ENCODE measurements around the gene GAS2L2.
A peak's percentile ranks its signal among the peaks of the same experiment; 100 is the strongest.

Gene GAS2L2

GRCh38 chr17:35740997-35741931, 11.8 kb downstream of the GAS2L2 start:
- intact Hi-C loops (cut with DNase I; ENCODE audit: low total_unique reads): no loop called here
- DNase-seq: peak in 1 of 2 donors; percentile 60
- H3K27me3 ChIP-seq: peaks cover 0 to 55% of the 10 kb centered on the region in 2 donors

GRCh38 chr17:35740216-35740615, 12.8 kb downstream of the GAS2L2 start:
- DNase-seq: peak in 1 of 2 donors; percentile 40
- Histone ChIP-seq H3K27ac (no peak overlapping the region), H3K4me3 (no peak overlapping the region), H3K36me3 (no peaks in the 10 kb centered on the region), H3K9me3 (no peaks in the 10 kb centered on the region), H3K27me3 (peaks cover 0 to 44% of the 10 kb centered on the region in 2 donors), H3K4me1 (peaks cover 0 to 11% (median 7%) of the 10 kb centered on the region in 4 donors)
- intact Hi-C loops (cut with DNase I; ENCODE audit: low total_unique reads): no loop called here
- no peak for TF ChIP-seq CTCF (IDR thresholded peaks at IDR 0.05)

More at GRCh38 chr17:35740997-35741931, 11.8 kb downstream of the GAS2L2 start:
- Histone ChIP-seq H3K27ac (no peak overlapping the region), H3K36me3 (no peaks in the 10 kb centered on the region), H3K4me1 (peaks cover 0 to 11% (median 7%) of the 10 kb centered on the region in 4 donors), H3K4me3 (peak overlapping the region in 1 of 2 donors; percentile 22), H3K9me3 (no peaks in the 10 kb centered on the region)
- TF ChIP-seq CTCF (IDR thresholded peaks at IDR 0.05): no peak

- H3K27me3 ChIP-seq: peaks cover 0 to 30% of the 10 kb centered on the region in 2 donors
- no peaks in the 10 kb centered on the region for H3K9me3 ChIP-seq
- H3K4me3 ChIP-seq: no peak overlapping the region
- H3K36me3 ChIP-seq: no peaks in the 10 kb centered on the region
- no peak for TF ChIP-seq CTCF (IDR thresholded peaks at IDR 0.05)
- peak in 1 of 2 donors; percentile 19 for DNase-seq
- peaks cover 0 to 11% (median 7%) of the 10 kb centered on the region in 4 donors for H3K4me1 ChIP-seq
- H3K27ac ChIP-seq: no peak overlapping the region
- intact Hi-C loops (cut with DNase I; ENCODE audit: low total_unique reads): no loop called here
Measured at GRCh38 chr17:35738519-35739133, 14.4 kb downstream of the GAS2L2 start.

- Histone ChIP-seq H3K36me3 (no peaks in the 10 kb centered on the region), H3K27me3 (peaks cover 0 to 6% of the 10 kb centered on the region in 2 donors), H3K4me3 (no peak overlapping the region), H3K9me3 (no peaks in the 10 kb centered on the region), H3K4me1 (peaks cover 0 to 19% (median 14%) of the 10 kb centered on the region in 4 donors), H3K27ac (no peak overlapping the region)
- DNase-seq: no peak
- intact Hi-C loops (cut with DNase I; ENCODE audit: low total_unique reads): no loop called here
- TF ChIP-seq CTCF (IDR thresholded peaks at IDR 0.05): no peak
Measured at GRCh38 chr17:35736236-35736635, 16.8 kb downstream of the GAS2L2 start.

GRCh38 chr17:35735036-35735805, 17.8 kb downstream of the GAS2L2 start:
- H3K9me3 ChIP-seq: no peaks in the 10 kb centered on the region
- no peaks in the 10 kb centered on the region for H3K36me3 ChIP-seq
- no peak for TF ChIP-seq CTCF (IDR thresholded peaks at IDR 0.05)
- intact Hi-C loops (cut with DNase I; ENCODE audit: low total_unique reads): no loop called here
- no peaks in the 10 kb centered on the region for H3K27me3 ChIP-seq
- no peak overlapping the region for H3K4me3 ChIP-seq
- DNase-seq: no peak
- peaks cover 0 to 25% (median 17%) of the 10 kb centered on the region in 4 donors for H3K4me1 ChIP-seq
- H3K27ac ChIP-seq: no peak overlapping the region
